Measurements from ENCODE around the gene RASD2.

DNA sequence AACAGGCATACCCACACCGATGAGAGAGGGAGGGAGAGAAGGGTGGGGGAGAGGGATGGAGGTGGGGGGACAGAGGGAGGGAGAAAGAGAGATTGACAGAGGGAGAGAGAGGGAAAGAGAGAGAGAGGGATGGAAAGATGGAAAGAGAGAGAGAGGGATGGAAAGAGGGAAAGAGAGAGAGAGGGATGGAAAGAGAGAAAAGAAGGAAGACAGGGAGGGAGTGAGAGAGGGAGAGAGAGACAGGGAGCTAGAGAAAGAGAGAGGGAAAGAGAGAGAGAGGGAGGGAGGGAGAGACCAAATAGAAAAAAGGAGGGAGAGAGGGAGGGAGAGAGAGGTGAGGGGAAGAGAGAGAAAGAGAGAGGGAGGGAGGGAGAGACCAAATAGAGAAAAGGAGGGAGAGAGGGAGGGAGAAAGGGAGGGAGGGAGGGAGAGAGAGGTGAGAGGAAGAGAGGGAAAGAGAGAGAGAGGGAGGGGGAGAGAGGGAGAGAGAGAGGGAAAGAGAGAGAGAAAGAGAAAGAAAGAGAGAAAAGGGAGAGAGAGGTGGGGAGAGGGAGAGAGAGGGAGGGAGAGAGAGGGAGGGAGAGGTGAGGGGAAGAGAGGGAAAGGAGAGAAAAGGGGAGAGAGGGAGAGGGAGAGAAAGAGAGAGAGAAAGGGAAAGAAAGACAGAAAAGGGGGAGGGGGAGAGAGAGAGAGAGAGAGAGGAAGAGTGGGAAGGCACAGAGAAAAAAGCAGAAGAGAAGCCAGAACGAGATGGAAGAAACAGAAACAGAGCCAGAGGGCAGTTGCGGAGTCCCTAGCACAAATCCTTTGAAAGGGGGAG, 52.6 kb downstream of the RASD2 start:
- TF ChIP-seq, protein P1, sequence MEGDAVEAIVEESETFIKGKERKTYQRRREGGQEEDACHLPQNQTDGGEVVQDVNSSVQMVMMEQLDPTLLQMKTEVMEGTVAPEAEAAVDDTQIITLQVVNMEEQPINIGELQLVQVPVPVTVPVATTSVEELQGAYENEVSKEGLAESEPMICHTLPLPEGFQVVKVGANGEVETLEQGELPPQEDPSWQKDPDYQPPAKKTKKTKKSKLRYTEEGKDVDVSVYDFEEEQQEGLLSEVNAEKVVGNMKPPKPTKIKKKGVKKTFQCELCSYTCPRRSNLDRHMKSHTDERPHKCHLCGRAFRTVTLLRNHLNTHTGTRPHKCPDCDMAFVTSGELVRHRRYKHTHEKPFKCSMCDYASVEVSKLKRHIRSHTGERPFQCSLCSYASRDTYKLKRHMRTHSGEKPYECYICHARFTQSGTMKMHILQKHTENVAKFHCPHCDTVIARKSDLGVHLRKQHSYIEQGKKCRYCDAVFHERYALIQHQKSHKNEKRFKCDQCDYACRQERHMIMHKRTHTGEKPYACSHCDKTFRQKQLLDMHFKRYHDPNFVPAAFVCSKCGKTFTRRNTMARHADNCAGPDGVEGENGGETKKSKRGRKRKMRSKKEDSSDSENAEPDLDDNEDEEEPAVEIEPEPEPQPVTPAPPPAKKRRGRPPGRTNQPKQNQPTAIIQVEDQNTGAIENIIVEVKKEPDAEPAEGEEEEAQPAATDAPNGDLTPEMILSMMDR (IDR thresholded peaks at IDR 0.05): no peak
- no peak for TF ChIP-seq POLR2A (IDR thresholded peaks at IDR 0.05)

Measured in Peyer's patch (tissue), 4 donors.